Neural cell (in vitro differentiated cells): ENCODE results near the gene NACA2. TPM values are rescaled to one million over a fixed set of nuclear protein-coding genes. Genes with fewer than 3 reads are reported as not detected.

Experiments used
- H2AFZ ChIP-seq: fragments of 200-600, 300-800 bp; sonication (generic), shearing (Covaris generic); 2 replicates; pipeline ENCODE4 v1.6.0; 2014; ENCODE audit warnings: low read depth, mild to moderate bottlenecking, antibody characterized with exemption, low read length, moderate library complexity
- H3F3A ChIP-seq: fragments of 200-600 bp; shearing (Covaris generic); 2 replicates; pipeline ENCODE4 v1.6.1; 2016; ENCODE audit warnings: mild to moderate bottlenecking, moderate library complexity, mixed read lengths, antibody characterized with exemption, low read length; ENCODE audit not compliant: insufficient read depth, poor library complexity, severe bottlenecking
- H3K27ac ChIP-seq: fragments of 200-600, 300-800 bp; sonication (generic), shearing (Covaris generic); 2 replicates; pipeline ENCODE4 v1.5.1; 2014; ENCODE audit warnings: mild to moderate bottlenecking, low read length, moderate library complexity
- H3K27me3 ChIP-seq: fragments of 300-800, 200-600 bp; sonication (generic), shearing (Covaris generic); 2 replicates; pipeline ENCODE4 v1.6.0; 2014; ENCODE audit warnings: mild to moderate bottlenecking, low read depth, low read length, moderate library complexity; ENCODE audit not compliant: insufficient read depth
- H3K36me3 ChIP-seq: fragments of 300-800, 200-600 bp; sonication (generic), shearing (Covaris generic); 2 replicates; pipeline ENCODE4 v1.5.1; 2014; ENCODE audit warnings: mild to moderate bottlenecking, antibody characterized with exemption, low read length, moderate library complexity; ENCODE audit not compliant: insufficient read depth
- H3K4me2 ChIP-seq: fragments of 300-800, 200-600 bp; sonication (generic), shearing (Covaris generic); 2 replicates; pipeline ENCODE4 v1.6.0; 2014; ENCODE audit warnings: mild to moderate bottlenecking, low read length
- H3K4me3 ChIP-seq: fragments of 300-800, 200-600 bp; sonication (generic), shearing (Covaris generic); 2 replicates; pipeline ENCODE4 v1.5.1; 2014; ENCODE audit warnings: mild to moderate bottlenecking, low read length, moderate library complexity
- H3K79me2 ChIP-seq: fragments of 200-600 bp; shearing (Covaris generic); replicated peaks from 2 replicates; pipeline ENCODE4 v1.6.0; 2014; ENCODE audit warnings: mild to moderate bottlenecking, low read length, moderate library complexity; ENCODE audit not compliant: insufficient read depth
- H3K9ac ChIP-seq: fragments of 300-800, 200-600 bp; sonication (generic), shearing (Covaris generic); 2 replicates; pipeline ENCODE4 v1.6.1; 2016; ENCODE audit warnings: mild to moderate bottlenecking, low read length, mixed read lengths
- H3K9me2 ChIP-seq: fragments of 200-600 bp; shearing (Covaris generic); 2 replicates; pipeline ENCODE4 v1.6.1; 2016; ENCODE audit warnings: mild to moderate bottlenecking, low read length, mixed read lengths; ENCODE audit not compliant: insufficient read depth
- H3K9me3 ChIP-seq: fragments of 200-600, 300-800 bp; sonication (generic), shearing (Covaris generic); 2 replicates; pipeline ENCODE4 v1.6.1; 2016; ENCODE audit warnings: mild to moderate bottlenecking, mixed run types, low read length, moderate library complexity, mixed read lengths
- H4K20me1 ChIP-seq: fragments of 200-600 bp; shearing (Covaris generic); 2 replicates; pipeline ENCODE4 v1.6.1; 2016; ENCODE audit warnings: mild to moderate bottlenecking, mixed run types; ENCODE audit not compliant: insufficient read depth
- EP300 ChIP-seq: fragments of 450-650 bp; conservative IDR thresholded peaks from 2 replicates; pipeline ENCODE4 v1.6.1; 2014; ENCODE audit warnings: antibody characterized with exemption, mild to moderate bottlenecking, moderate library complexity; ENCODE audit not compliant: poor library complexity, severe bottlenecking
- EZH2 ChIP-seq: fragments of 200-600, 300-800 bp; shearing (Covaris generic), sonication (generic); IDR thresholded peaks from 2 replicates; pipeline ENCODE4 v1.6.1; 2014; ENCODE audit warnings: antibody characterized with exemption, low read length, borderline replicate concordance, mild to moderate bottlenecking; ENCODE audit not compliant: insufficient read depth, poor library complexity, severe bottlenecking
- MXI1 ChIP-seq: fragments of 450-650 bp; conservative IDR thresholded peaks from 2 replicates; pipeline ENCODE4 v1.6.1; 2014; ENCODE audit warnings: antibody characterized with exemption, mild to moderate bottlenecking; ENCODE audit not compliant: poor library complexity, severe bottlenecking
- POLR2AphosphoS5 ChIP-seq: IDR thresholded peaks from 2 replicates; pipeline ENCODE4 v1.6.1; 2012
- RAD21 ChIP-seq: fragments of 450-650 bp; conservative IDR thresholded peaks from 2 replicates; pipeline ENCODE4 v1.6.1; 2014; ENCODE audit warnings: antibody characterized with exemption, mild to moderate bottlenecking, moderate library complexity
- SMC3 ChIP-seq: fragments of 450-650 bp; conservative IDR thresholded peaks from 2 replicates; pipeline ENCODE4 v1.6.1; 2014; ENCODE audit warnings: antibody characterized with exemption, mild to moderate bottlenecking, moderate library complexity; ENCODE audit not compliant: poor library complexity
- TAF1 ChIP-seq: IDR thresholded peaks from 2 replicates; pipeline ENCODE4 v1.6.1; 2012; ENCODE audit warnings: low read depth
- polyA plus RNA-seq: library from polyadenylated mRNA; depleted of rRNA; stranded (reverse); fragments of >200 nt; gene quantifications from 2 replicates; pipeline ENCODE4 v1.2.3, GENCODE V29; 2014
- TF ChIP-seq, protein P1 (sequence below): fragments of 450-650 bp; IDR thresholded peaks from 2 replicates; pipeline ENCODE4 v1.5.1; 2014; ENCODE audit warnings: antibody characterized with exemption, mild to moderate bottlenecking, moderate library complexity; ENCODE audit not compliant: poor library complexity, severe bottlenecking
- TF ChIP-seq, protein P2 (sequence below): IDR thresholded peaks from 2 replicates; pipeline ENCODE4 v1.6.1; 2012; ENCODE audit warnings: borderline replicate concordance

NACA2 gene
- polyA plus RNA-seq, 1 donor from 2014 or later: not detected

DNA sequence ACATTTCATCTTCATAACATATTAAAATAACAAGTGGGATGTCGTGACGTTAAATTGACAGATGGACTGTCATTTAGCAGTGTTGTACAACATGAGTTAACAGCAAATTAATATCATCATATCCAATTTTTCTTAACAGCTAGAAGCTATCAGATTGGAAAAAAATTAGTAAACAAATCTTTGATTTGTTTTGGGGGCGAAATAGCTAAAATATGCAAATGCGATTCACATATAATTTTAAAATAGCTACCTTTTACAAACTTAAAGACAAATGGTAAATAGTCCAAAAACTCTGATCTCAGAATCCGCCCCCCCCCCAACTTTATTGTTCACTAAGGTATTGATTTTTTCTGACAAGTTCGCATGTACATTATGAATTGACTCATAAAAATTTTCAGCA lies 20.3 kb upstream of the NACA2 start:
- H3K9ac ChIP-seq: no peak overlapping the region
- TF ChIP-seq, protein P1, sequence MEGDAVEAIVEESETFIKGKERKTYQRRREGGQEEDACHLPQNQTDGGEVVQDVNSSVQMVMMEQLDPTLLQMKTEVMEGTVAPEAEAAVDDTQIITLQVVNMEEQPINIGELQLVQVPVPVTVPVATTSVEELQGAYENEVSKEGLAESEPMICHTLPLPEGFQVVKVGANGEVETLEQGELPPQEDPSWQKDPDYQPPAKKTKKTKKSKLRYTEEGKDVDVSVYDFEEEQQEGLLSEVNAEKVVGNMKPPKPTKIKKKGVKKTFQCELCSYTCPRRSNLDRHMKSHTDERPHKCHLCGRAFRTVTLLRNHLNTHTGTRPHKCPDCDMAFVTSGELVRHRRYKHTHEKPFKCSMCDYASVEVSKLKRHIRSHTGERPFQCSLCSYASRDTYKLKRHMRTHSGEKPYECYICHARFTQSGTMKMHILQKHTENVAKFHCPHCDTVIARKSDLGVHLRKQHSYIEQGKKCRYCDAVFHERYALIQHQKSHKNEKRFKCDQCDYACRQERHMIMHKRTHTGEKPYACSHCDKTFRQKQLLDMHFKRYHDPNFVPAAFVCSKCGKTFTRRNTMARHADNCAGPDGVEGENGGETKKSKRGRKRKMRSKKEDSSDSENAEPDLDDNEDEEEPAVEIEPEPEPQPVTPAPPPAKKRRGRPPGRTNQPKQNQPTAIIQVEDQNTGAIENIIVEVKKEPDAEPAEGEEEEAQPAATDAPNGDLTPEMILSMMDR: no peak
- no peak for TF ChIP-seq POLR2AphosphoS5

DNA sequence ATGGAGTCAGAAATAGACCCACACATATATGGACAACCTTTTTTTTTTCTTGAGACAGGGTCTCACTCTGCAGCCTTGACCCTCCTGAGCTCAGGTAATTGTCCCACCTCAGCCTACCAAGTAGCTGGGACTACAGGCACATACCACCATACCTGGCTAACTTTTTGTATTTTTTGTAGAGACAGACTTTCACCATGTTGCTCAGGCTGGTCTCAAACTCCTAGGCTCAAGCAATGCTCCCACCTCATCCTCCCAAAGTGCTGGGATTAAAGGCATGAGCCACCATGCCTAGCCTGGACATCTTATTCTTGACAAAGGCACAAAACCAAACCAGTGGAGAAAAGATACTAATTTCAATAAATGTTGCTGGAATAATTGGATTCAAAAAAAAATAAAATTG lies 14.7 kb upstream of the NACA2 start:
- no peaks in the 10 kb centered on the region for H3F3A ChIP-seq
- H3K4me2 ChIP-seq: no peak overlapping the region
- H4K20me1 ChIP-seq: no peaks in the 10 kb centered on the region
- H3K79me2 ChIP-seq: no peaks in the 10 kb centered on the region
- no peaks in the 10 kb centered on the region for H3K27me3 ChIP-seq
- H3K9me2 ChIP-seq: no peaks in the 10 kb centered on the region
- H3K4me3 ChIP-seq: no peak overlapping the region
- no peak overlapping the region for H3K9ac ChIP-seq
- no peak overlapping the region for H3K27ac ChIP-seq
- H3K9me3 ChIP-seq: no peaks in the 10 kb centered on the region
- H2AFZ ChIP-seq: no peak overlapping the region
- no peaks in the 10 kb centered on the region for H3K36me3 ChIP-seq
- TF ChIP-seq, protein P1: no peak
- TF ChIP-seq EZH2 (no peak), MXI1 (no peak), EP300 (no peak)

More for the DNA sequence above, 20.3 kb upstream of the NACA2 start:
- Histone ChIP-seq H3K9me2 (no peaks in the 10 kb centered on the region), H3K9me3 (no peaks in the 10 kb centered on the region), H3K4me2 (no peak overlapping the region), H3F3A (no peaks in the 10 kb centered on the region), H3K79me2 (no peaks in the 10 kb centered on the region), H3K4me3 (no peak overlapping the region), H3K36me3 (no peaks in the 10 kb centered on the region), H2AFZ (no peak overlapping the region), H3K27me3 (no peaks in the 10 kb centered on the region), H3K27ac (no peak overlapping the region), H4K20me1 (no peaks in the 10 kb centered on the region)

DNA sequence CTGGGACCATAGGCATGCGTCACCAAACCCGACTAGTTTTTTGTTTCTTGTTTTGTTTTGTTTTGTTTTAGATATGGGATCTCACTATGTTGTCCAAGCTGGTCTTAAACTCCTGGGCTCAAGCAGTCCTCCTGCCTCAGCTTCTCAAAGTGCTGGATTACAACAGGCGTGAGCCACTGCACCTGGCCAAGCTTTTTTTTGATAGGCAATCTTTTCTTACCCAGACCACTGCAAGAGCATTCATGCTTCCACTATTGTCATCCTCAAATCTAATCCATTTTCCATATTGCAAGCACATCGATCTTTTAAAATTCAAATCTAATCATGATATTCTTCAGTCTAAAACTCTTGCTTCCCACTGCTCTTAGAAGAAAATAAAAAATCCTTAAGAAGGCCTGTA lies 10.3 kb upstream of the NACA2 start:
- H3F3A ChIP-seq: no peaks in the 10 kb centered on the region
- H3K79me2 ChIP-seq: no peaks in the 10 kb centered on the region
- no peak overlapping the region for H3K4me2 ChIP-seq
- no peaks in the 10 kb centered on the region for H3K36me3 ChIP-seq
- no peak overlapping the region for H3K27ac ChIP-seq
- no peak overlapping the region for H3K9ac ChIP-seq
- no peaks in the 10 kb centered on the region for H3K27me3 ChIP-seq
- no peak for TF ChIP-seq TAF1
- TF ChIP-seq, protein P1: no peak
- TF ChIP-seq SMC3: no peak
- TF ChIP-seq, protein P2, sequence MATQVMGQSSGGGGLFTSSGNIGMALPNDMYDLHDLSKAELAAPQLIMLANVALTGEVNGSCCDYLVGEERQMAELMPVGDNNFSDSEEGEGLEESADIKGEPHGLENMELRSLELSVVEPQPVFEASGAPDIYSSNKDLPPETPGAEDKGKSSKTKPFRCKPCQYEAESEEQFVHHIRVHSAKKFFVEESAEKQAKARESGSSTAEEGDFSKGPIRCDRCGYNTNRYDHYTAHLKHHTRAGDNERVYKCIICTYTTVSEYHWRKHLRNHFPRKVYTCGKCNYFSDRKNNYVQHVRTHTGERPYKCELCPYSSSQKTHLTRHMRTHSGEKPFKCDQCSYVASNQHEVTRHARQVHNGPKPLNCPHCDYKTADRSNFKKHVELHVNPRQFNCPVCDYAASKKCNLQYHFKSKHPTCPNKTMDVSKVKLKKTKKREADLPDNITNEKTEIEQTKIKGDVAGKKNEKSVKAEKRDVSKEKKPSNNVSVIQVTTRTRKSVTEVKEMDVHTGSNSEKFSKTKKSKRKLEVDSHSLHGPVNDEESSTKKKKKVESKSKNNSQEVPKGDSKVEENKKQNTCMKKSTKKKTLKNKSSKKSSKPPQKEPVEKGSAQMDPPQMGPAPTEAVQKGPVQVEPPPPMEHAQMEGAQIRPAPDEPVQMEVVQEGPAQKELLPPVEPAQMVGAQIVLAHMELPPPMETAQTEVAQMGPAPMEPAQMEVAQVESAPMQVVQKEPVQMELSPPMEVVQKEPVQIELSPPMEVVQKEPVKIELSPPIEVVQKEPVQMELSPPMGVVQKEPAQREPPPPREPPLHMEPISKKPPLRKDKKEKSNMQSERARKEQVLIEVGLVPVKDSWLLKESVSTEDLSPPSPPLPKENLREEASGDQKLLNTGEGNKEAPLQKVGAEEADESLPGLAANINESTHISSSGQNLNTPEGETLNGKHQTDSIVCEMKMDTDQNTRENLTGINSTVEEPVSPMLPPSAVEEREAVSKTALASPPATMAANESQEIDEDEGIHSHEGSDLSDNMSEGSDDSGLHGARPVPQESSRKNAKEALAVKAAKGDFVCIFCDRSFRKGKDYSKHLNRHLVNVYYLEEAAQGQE: no peak
- no peak for TF ChIP-seq MXI1
- TF ChIP-seq EZH2: no peak
- no peak for TF ChIP-seq RAD21
- no peak for TF ChIP-seq POLR2AphosphoS5
- TF ChIP-seq EP300: no peak
- H3K4me3 ChIP-seq: no peak overlapping the region
- no peaks in the 10 kb centered on the region for H3K9me2 ChIP-seq
- no peak overlapping the region for H2AFZ ChIP-seq
- no peaks in the 10 kb centered on the region for H3K9me3 ChIP-seq
- no peaks in the 10 kb centered on the region for H4K20me1 ChIP-seq
